ENCODE measurements around the gene HACE1. TPM values are rescaled to one million over a fixed set of nuclear protein-coding genes. Genes with fewer than 3 reads are reported as not detected.
"Not testable (repeated sequence)": the region's sequence is repeated elsewhere in the genome, so short reads cannot be mapped to it uniquely, and the experiment has no call there.

The HACE1 gene
- total and polyA plus RNA-seq, 3 donors from 2014 or later = 33.2 to 44.8 (median 37.4) TPM

GRCh38 chr6:104843229-104843628 lies 16.5 kb downstream of the HACE1 start:
- H3K36me3 ChIP-seq (ENCODE audit: low read depth, missing control alignments) = no peaks in the 10 kb centered on the region
- no peak overlapping the region for H3K27ac ChIP-seq
- TF ChIP-seq POLR2A (IDR thresholded peaks at IDR 0.05) (no peak), CTCF (IDR thresholded peaks at IDR 0.05) (no peak)
- intact Hi-C loops (cut with DNase I; ENCODE audit: low total_unique reads) = no loop called here
- no peaks in the 10 kb centered on the region for H3K27me3 ChIP-seq
- DNase-seq = no peak
- no peaks in the 10 kb centered on the region for H3K9me3 ChIP-seq
- no peak overlapping the region for H3K4me3 ChIP-seq
- no peaks in the 10 kb centered on the region for H3K4me1 ChIP-seq
- WGBS, 2 donors = 93 to 98% methylated on average over 2 of the region's 2 CpGs

DNA sequence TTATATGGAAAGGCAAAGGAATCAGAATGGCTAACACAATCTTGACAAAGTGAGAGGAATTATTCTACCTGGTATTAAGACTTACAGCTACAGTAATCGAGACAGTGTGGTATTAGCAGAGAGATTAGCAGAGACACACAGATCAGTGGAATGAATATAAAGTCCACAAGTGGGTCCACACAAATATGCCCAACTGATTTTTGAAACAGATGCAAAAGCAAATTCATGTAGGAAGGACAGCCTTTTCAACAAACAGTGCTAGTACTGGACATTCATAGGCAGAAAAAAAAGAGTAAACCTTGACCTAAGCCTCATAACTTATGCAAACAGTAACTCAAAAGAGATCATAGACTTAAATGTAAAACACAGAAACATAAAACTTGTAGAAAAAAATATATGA lies 22.6 kb downstream of the HACE1 start:
- TF ChIP-seq CTCF (IDR thresholded peaks at IDR 0.05) (no peak), POLR2A (IDR thresholded peaks at IDR 0.05) (no peak)
- Histone ChIP-seq H3K9me3 (no peaks in the 10 kb centered on the region), H3K36me3 (ENCODE audit: low read depth, missing control alignments) (no peaks in the 10 kb centered on the region), H3K4me1 (no peaks in the 10 kb centered on the region), H3K4me3 (no peak overlapping the region), H3K27ac (no peak overlapping the region), H3K27me3 (no peaks in the 10 kb centered on the region)
- 97% methylated on average over 1 of the region's 1 CpG for WGBS, 2 donors
- intact Hi-C loops (cut with DNase I; ENCODE audit: low total_unique reads) = no loop called here
- DNase-seq = no peak

- H3K9me3 ChIP-seq; H3K4me3 ChIP-seq; intact Hi-C loops (cut with DNase I; ENCODE audit: low total_unique reads); H3K27ac ChIP-seq; H3K36me3 ChIP-seq (ENCODE audit: low read depth, missing control alignments); H3K4me1 ChIP-seq; DNase-seq; H3K27me3 ChIP-seq: not testable (repeated sequence)
- 91 to 93% methylated on average over 5 of the region's 5 CpGs for WGBS, 2 donors
Observed at GRCh38 chr6:104836479-104837020, 23.2 kb downstream of the HACE1 start.

DNA sequence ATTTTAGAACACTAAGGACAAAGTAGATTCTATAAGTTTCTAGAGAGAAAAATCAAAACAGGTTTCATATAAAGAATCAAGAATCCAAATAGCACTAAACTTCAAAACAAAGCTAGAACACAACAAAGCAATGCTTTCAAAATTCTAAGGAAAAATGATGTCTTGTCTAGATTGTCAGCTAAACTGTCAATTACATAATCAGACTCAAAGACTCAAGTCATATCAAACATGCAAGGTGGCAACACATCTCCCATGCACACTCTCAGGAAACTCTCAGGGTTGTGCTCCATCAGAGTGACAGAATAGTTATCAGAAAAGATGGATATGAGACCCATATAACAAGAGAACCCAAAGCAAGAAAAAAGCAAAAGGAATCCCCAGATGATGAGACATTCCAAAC lies 23.9 kb downstream of the HACE1 start:
- Histone ChIP-seq H3K27me3 (no peaks in the 10 kb centered on the region), H3K4me1 (no peaks in the 10 kb centered on the region), H3K36me3 (ENCODE audit: low read depth, missing control alignments) (no peaks in the 10 kb centered on the region), H3K9me3 (no peaks in the 10 kb centered on the region), H3K4me3 (no peak overlapping the region), H3K27ac (no peak overlapping the region)
- no peak for DNase-seq
- intact Hi-C loops (cut with DNase I; ENCODE audit: low total_unique reads) = no loop called here
- no peak for TF ChIP-seq CTCF (IDR thresholded peaks at IDR 0.05)
- no peak for TF ChIP-seq POLR2A (IDR thresholded peaks at IDR 0.05)

DNA sequence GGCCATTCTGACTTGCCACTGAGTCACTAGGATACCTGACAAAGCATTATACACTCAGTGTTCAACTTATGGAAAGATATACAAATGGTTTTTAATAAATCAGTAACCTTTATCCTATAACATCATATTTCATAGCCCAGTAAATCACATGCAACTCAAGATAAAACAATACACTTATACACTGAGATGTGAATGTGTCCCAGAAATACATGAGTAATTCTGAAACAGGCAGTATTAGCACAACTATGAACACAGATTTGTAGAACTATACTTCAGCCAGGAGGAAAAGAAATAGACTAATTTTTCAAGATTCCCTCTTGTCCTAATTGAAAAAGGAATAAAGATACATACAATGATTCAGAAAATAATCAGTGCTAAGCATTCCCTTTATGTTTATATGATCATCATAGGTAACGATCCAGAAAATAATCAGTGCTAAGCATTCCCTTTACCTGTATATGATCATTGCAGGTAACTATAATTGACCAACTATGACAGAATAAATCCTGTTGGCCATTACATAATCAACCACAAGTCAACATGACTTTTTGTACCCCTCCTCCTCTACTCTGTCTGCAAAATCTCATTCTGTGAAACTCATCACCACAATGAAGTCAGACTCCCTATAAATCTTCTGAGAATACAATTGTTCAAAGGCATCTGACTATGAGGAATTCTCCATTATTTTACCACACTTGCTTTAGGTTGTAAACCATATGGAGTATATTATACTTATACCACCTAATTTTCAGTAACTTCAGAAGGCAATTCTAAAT lies 30.3 kb downstream of the HACE1 start:
- Histone ChIP-seq H3K4me3 (no peak overlapping the region), H3K4me1 (no peaks in the 10 kb centered on the region), H3K27ac (no peak overlapping the region), H3K27me3 (no peaks in the 10 kb centered on the region), H3K9me3 (no peaks in the 10 kb centered on the region), H3K36me3 (ENCODE audit: low read depth, missing control alignments) (no peaks in the 10 kb centered on the region)
- DNase-seq = no peak
- intact Hi-C loops (cut with DNase I; ENCODE audit: low total_unique reads) = no loop called here
- TF ChIP-seq POLR2A (IDR thresholded peaks at IDR 0.05) (no peak), CTCF (IDR thresholded peaks at IDR 0.05) (no peak)
- 85 to 96% methylated on average over 1 of the region's 1 CpG for WGBS, 2 donors

Measured in testis (tissue), 3 donors.